Raji (cell line): ENCODE results near the gene ARL5B.

Source experiments
- POLR2A ChIP-seq: IDR thresholded peaks from 2 replicates; pipeline ENCODE4 v1.6.1; 2011; ENCODE audit warnings: low read depth, low read length, control low read depth; ENCODE audit not compliant: insufficient read depth

The ARL5B gene, protein sequence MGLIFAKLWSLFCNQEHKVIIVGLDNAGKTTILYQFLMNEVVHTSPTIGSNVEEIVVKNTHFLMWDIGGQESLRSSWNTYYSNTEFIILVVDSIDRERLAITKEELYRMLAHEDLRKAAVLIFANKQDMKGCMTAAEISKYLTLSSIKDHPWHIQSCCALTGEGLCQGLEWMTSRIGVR

GRCh38 chr10:18659125-18659818 lies at the start of gene ARL5B:
Gene ARL5B (plus strand): TSS chr10:18659431. CDS start chr10:18659638, 207 bp downstream.
- peak; percentile 83 for TF ChIP-seq POLR2A

DNA sequence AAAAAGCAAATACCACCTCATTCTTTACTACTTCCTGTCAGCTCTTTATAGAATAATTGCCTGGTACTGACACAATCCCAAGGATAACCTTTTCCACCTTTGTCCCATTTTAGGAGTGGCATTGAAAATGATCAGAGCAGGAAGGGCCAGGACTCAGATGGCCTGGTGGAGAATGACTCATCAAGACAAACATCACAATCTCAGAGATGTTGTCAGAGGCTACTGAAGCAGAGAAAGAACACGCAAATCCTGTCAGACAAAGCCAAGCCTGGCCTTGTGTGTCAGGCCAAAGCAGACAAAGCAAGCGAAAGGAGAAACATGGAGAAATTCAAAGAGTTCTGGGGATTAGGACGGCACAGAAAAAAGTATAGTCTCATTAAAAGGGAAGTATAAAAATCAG lies 48.7 kb upstream of the ARL5B start:
- TF ChIP-seq POLR2A = no peak

- no peak for TF ChIP-seq POLR2A
Observed at GRCh38 chr10:18611168-18611567, 48.1 kb upstream of the ARL5B start.

DNA sequence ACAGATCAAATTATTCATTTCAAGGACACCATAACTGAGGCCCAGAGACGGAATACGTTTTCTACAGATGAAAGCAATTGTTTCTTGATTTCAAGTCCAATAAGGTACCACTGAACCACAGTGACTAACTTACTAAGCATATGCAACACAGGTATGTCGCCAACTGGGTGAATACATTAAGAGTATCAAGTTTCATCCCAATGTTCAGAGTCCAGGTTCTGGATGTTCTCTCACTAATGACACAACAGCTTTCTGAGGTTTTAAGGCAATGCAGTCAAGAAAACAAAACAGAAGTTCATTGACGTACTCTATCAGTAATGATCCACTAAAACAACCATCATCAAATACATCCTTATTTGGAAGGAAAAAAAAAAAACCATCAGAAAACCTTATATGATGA lies 43.6 kb upstream of the ARL5B start:
- TF ChIP-seq POLR2A = no peak

DNA sequence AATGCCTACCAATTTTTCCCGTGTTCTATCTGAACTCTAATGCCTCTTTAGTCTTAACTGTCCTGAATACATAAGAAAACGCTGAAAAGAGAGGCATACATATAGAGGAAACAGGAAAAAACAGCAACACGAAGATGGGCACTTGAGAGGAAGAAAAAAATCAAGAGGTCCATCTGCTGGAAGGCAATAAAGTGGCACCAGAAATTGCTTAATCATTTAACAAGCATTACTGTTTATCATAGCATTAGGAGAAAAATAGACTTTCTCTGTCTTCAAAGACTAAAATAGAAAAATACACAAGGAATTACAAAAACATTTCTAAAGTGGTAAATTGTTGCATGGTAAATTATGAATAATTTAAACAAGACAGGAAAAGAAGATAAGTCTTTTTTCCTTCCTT lies 42.9 kb upstream of the ARL5B start:
- no peak for TF ChIP-seq POLR2A

GRCh38 chr10:18619016-18619415 lies 40.2 kb upstream of the ARL5B start:
- no peak for TF ChIP-seq POLR2A

- TF ChIP-seq POLR2A = no peak
Observed at GRCh38 chr10:18620856-18621255, 38.4 kb upstream of the ARL5B start.

DNA sequence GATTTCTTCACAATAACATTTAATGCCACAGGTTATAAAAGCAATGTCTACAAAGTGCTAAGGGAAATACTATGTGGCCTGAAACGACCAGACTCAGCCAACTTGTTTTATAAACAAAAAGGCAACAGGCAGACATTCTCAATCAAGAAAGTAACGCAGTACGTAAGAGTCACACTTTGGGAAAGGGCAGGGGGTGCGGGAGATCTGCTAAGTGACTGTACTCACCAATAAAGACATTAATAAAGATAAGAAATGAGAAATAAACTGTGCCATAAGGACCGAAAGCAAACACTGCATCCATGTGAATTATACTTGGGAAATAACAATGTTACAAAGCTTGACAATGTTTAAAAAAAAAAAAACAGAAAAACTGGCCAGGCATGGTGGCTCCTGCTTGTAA lies 33.3 kb upstream of the ARL5B start:
- TF ChIP-seq POLR2A = no peak

DNA sequence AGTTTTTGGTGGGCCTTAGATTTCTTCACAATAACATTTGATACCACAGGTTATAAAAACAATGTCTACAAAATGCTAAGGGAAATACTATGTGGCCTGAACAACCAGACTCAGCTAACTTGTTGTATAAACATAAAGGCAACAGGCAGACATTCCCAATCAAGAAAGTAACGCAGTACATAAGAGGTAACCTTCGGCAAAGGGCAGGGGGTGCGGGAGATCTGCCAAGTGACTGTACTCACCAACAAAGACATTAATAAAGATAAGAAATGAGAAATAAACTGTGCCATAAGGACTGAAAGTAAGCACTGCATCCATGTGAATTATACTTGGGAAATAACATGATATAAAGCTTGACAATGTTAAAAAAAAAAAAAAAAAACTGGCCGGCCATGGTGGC lies 23.2 kb upstream of the ARL5B start:
- no peak for TF ChIP-seq POLR2A

- no peak for TF ChIP-seq POLR2A
Observed at GRCh38 chr10:18647151-18647550, 12.1 kb upstream of the ARL5B start.

- no peak for TF ChIP-seq POLR2A
Observed at GRCh38 chr10:18647945-18648344, 11.3 kb upstream of the ARL5B start.

- no peak for TF ChIP-seq POLR2A
Observed at GRCh38 chr10:18649364-18649959, 9.8 kb upstream of the ARL5B start.

DNA sequence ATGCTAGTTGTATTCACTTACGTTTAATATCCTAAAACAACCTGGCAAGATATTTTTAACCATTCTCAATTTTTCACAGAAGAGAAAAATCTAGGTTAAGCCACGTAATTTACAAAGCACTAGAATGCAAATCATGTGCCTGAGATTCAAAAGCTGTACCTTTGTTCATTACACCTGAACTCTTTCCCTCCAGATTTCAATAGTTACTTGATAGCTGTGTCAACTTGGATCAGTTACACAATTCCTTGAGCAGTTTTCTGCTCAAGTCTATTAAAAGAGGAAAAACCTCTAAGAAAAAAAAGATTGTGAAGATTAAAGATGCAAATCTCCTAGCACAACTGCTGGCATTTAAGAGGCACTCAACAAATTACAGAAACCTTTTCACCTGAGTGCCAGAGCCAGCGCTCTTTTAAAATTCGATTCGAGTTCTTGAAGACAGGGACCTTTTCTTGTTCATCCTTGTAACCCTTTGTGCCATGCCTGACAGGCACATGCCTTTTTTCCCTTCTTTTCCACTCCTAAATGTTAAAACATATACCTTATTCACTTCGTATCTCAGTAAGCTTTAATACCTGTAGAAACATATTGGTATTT lies 8.7 kb upstream of the ARL5B start:
- no peak for TF ChIP-seq POLR2A

DNA sequence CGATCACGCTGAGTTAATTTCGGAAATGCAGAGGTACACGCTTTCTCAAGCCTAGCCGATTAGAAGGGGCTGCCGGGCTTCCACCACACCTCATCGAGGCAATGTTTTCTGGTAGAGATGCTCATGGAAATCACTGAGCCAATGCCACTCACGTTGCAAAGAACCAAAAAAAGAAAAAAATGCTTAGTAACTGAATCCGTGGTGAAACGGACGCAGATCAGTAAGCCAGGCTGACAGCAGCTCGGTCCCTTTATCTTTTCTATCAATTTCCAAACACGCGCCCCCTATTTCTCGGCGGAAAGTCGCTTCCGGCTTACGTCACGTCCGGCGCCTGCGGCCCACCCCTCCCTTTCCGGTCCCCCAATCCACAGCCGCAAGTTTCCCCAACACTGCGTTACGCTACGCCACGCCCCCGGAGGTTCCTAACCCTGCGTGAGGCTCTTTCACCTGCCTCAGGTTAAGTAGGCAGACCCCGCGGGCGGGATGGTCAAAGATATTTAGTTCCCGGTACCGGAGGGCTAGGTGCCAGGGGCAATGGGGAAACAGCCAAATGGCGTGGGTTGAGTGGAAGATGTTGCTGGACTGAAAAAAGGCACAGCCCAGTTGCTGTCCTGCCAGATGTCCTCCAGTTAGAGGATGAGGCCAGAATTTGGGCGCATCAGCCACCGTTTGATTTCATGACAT lies 7.8 kb upstream of the ARL5B start, which contains the start of gene NSUN6:
Gene NSUN6, minus strand, starts transcription at position 264 of the 684 bp plus-strand sequence. CDS start 384 bp downstream, outside the sequence.
- TF ChIP-seq POLR2A = peak; percentile 95

GRCh38 chr10:18653112-18653511 lies 6.1 kb upstream of the ARL5B start:
- TF ChIP-seq POLR2A = no peak
